LNCaP clone FGC (cell line): ENCODE data around the gene LARGE1.

Experiments used
- DNase-seq: peaks from one replicate; pipeline ENCODE4 v3.0.0-alpha.2; 2011; ENCODE audit warnings: low read depth
- H3K4me3 ChIP-seq: 2 replicates; pipeline ENCODE4 v1.5.1; 2011; ENCODE audit warnings: mild to moderate bottlenecking, low read depth, low read length, control low read depth
- CTCF ChIP-seq: IDR thresholded peaks from 2 replicates; pipeline ENCODE4 v1.5.1; 2012; ENCODE audit warnings: mild to moderate bottlenecking; ENCODE audit not compliant: control insufficient read depth, insufficient read depth; ENCODE audit errors: extremely low read depth

LARGE1 gene

GRCh38 chr22:33561149-33561807 lies 359.0 kb downstream of the LARGE1 start:
- no peak overlapping the region for H3K4me3 ChIP-seq
- TF ChIP-seq CTCF, result no peak
- no peak for DNase-seq

DNA sequence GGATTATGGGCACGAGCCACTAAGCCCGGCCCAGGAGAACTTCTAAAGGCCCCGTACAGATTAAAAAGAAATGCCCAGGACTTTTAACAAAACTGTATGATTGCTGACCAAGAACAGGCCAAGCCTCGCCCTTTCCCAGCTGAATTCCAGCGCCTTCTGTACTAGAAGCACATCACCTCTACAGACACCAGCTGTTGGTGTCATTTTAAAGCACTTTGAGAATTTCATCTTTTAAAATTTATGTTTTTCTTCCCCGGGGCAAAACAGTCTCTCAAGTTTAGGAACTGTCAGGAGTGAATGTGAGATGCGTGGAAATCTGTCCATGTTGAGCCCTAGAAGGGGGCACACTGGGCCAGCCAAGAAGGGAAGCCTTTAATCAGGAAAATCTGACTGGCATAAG lies 362.4 kb downstream of the LARGE1 start:
- H3K4me3 ChIP-seq, result no peak overlapping the region
- DNase-seq, result no peak
- no peak for TF ChIP-seq CTCF

DNA sequence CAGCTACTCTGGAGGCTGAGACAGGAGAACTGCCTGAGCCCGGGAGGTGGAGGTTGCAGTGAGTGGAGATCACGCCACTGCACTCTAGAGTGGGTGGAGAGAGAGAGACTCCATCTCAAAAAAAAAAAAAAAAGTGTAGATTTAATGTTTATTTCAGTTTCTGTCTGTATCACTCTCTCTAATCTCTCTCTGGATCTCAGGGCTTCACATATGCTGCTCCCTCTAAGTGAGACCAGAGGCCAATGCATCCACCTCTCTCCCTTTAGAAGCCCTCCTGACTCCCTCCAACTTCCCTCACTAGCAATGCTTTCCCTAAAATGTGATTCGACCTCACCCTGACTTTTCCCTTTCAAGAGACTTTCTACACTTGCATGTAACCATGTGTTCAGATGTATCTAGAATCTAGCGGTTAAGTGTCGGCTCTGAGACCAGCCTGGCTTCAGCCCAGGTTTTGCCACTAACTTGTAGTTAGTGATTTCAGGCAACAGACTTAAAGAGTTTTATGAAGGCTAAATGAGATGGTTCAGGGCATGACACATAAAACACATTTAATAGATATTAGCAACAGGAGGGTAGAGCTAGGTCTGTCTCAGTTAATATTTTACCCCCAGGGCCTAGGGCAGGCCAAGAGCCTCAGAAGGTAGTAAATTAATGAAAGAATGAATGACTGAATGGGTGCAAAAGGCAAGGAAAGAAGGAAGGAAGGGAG lies 364.3 kb downstream of the LARGE1 start:
- no peak for TF ChIP-seq CTCF
- H3K4me3 ChIP-seq, result no peak overlapping the region
- no peak for DNase-seq

DNA sequence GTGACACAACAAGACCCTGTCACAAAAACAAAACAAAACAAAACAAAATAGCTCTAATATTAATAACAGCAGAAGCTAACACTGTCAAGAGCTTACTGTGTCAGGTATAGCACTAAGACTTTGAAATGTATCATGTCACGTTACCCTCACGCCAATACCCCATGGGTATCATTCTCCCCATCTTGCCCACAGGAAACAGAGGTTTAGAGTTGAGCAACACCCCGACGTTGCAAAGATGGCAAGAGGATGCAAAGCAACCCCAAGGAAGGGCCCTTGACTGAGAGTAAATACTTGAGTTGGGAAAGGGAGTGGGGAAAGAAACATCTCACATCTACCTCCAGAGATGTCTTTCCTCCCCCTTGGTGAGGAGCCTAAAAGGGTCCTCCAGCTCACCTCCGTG lies 366.8 kb downstream of the LARGE1 start:
- no peak for DNase-seq
- H3K4me3 ChIP-seq, result no peak overlapping the region
- TF ChIP-seq CTCF, result no peak

DNA sequence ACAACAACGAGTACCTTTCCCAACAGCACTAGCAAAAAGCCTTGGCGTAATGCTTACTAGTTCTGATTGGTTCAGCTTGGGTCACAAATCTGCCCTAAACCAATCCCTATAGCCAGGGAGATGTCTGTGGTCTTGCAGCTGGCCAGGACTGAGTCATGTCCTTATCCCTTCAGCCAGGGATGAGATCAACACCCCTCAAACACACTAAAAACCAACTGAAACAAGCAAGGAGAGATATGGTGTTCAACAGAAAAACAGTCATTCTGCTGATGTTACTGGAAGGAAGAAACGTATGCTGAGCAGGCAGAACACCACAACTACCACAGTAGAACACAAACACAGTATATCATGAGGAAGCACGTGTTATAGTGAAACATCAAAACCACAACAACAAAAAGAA lies 375.6 kb downstream of the LARGE1 start:
- no peak for TF ChIP-seq CTCF
- no peak overlapping the region for H3K4me3 ChIP-seq
- no peak for DNase-seq

GRCh38 chr22:33542722-33543121 lies 377.6 kb downstream of the LARGE1 start:
- H3K4me3 ChIP-seq, result no peak overlapping the region
- no peak for TF ChIP-seq CTCF
- DNase-seq, result no peak

DNA sequence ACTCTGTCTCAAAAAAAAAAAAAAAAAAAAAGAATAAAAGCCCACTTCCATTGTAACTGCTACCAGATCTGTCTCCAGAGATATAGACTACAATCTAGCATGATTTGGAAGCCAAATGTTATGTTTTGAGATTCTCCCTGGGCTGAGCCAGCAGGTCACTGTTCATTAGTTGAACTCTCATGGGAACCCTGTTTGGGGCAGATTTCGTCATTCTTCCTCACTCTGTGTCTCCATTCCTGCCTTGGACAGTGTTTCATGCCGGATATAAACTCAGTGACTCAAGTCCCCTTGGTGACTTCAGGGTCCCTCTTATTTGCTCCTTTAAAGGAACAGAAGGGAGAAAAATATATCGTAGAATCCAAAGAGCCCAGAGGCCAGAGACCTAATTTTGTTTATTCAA lies 378.1 kb downstream of the LARGE1 start:
- TF ChIP-seq CTCF, result no peak
- no peak for DNase-seq
- no peak overlapping the region for H3K4me3 ChIP-seq
